ENCODE measurements around the gene ZGLP1.

Gene ZGLP1

GRCh38 chr19:10299545-10300458 is 9.8 kb downstream of the ZGLP1 start:
- FAIRE-seq (no peak), DNase-seq (ENCODE audit: insufficient read length, low spot score) (no peak)
- TF ChIP-seq CTCF (IDR thresholded peaks at IDR 0.05; ENCODE audit: insufficient read depth, missing control alignments) = no peak

- no peak for DNase-seq (ENCODE audit: insufficient read length, low spot score)
- FAIRE-seq = no peak
- TF ChIP-seq CTCF (IDR thresholded peaks at IDR 0.05; ENCODE audit: insufficient read depth, missing control alignments) = no peak
These were observed 13.6 kb downstream of the ZGLP1 start for GRCh38 chr19:10295847-10296591.

GRCh38 chr19:10295305-10295846 is 14.2 kb downstream of the ZGLP1 start:
- FAIRE-seq (no peak), DNase-seq (ENCODE audit: insufficient read length, low spot score) (no peak)
- TF ChIP-seq CTCF (IDR thresholded peaks at IDR 0.05; ENCODE audit: insufficient read depth, missing control alignments) = no peak

GRCh38 chr19:10294368-10294697 is 15.3 kb downstream of the ZGLP1 start:
- DNase-seq (ENCODE audit: insufficient read length, low spot score) (no peak), FAIRE-seq (no peak)
- TF ChIP-seq CTCF (IDR thresholded peaks at IDR 0.05; ENCODE audit: insufficient read depth, missing control alignments) = no peak

- no peak for TF ChIP-seq CTCF (IDR thresholded peaks at IDR 0.05; ENCODE audit: insufficient read depth, missing control alignments)
- FAIRE-seq = no peak
- DNase-seq (ENCODE audit: insufficient read length, low spot score) = no peak
These were observed 15.8 kb downstream of the ZGLP1 start for GRCh38 chr19:10293637-10294367.

GRCh38 chr19:10292789-10293636 is 16.6 kb downstream of the ZGLP1 start:
- FAIRE-seq (no peak), DNase-seq (ENCODE audit: insufficient read length, low spot score) (no peak)
- TF ChIP-seq CTCF (IDR thresholded peaks at IDR 0.05; ENCODE audit: insufficient read depth, missing control alignments) = no peak

Data from D721Med (cell line).